ENCODE measurements around the gene NPR3.
"Not testable (repeated sequence)": the region's sequence is repeated elsewhere in the genome, so short reads cannot be mapped to it uniquely, and the experiment has no call there.

DNA sequence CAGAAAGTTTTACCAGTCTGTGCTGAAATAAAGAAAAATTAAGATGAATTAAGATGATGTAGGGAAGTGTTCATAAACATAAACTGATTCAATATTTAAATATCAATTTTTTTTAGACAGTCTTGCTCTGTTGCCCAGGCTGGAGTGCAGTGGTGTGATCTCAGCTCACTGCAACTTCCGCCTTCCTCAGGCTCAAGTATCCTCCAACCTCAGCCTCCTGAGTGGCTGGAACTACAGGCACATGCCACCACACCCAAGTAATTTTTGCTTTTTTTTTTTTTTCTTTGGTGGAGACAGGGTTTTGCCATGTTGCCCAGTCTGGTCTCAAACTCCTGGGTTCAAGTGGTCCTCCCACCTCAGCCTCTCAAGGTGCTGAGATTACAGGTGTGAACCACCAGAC, 94.3 kb downstream of the NPR3 start:
- not testable (repeated sequence) for TF ChIP-seq POLR2AphosphoS5 (IDR thresholded peaks at IDR 0.05; ENCODE audit: low read depth, low read length); POLR2A (IDR thresholded peaks at IDR 0.05; ENCODE audit: low read depth, low read length); TAF1 (IDR thresholded peaks at IDR 0.05; ENCODE audit: borderline replicate concordance, low read depth, low read length)

Measured in GM12892 (cell line).